ENCODE data around the gene TFCP2. TPM values are rescaled to one million over a fixed set of nuclear protein-coding genes. Genes with fewer than 3 reads are reported as not detected.
A peak's percentile ranks its signal among the peaks of the same experiment; 100 is the strongest.

TFCP2 gene
- total RNA-seq, 1 donor from 2014 or later: 15.5 TPM

- no peaks in the 10 kb centered on the region for H3K9me3 ChIP-seq
- H3K27ac ChIP-seq: no peak overlapping the region
- no peak for TF ChIP-seq POLR2AphosphoS5 (IDR thresholded peaks at IDR 0.05; ENCODE audit: insufficient read depth in 1 of 2, low read depth in 1 of 2)
- no peak for TF ChIP-seq POLR2A (IDR thresholded peaks at IDR 0.05)
- TF ChIP-seq CTCF (IDR thresholded peaks at IDR 0.05): no peak
- H3K4me3 ChIP-seq: no peak overlapping the region
- H3K36me3 ChIP-seq: no peaks in the 10 kb centered on the region
- H3K4me1 ChIP-seq: no peaks in the 10 kb centered on the region
- intact Hi-C loops (cut with DNase I): no loop called here
- no peaks in the 10 kb centered on the region for H3K27me3 ChIP-seq
- no peak for DNase-seq (ENCODE audit: extremely low spot score in 2 of 2)
Measured at GRCh38 chr12:51181558-51181957, 8.6 kb upstream of the TFCP2 start.

- TF ChIP-seq CTCF (IDR thresholded peaks at IDR 0.05): no peak
- TF ChIP-seq POLR2AphosphoS5 (IDR thresholded peaks at IDR 0.05; ENCODE audit: insufficient read depth in 1 of 2, low read depth in 1 of 2): no peak
- no peak for TF ChIP-seq POLR2A (IDR thresholded peaks at IDR 0.05)
- H3K27ac ChIP-seq: no peak overlapping the region
- H3K4me1 ChIP-seq: no peaks in the 10 kb centered on the region
- H3K27me3 ChIP-seq: no peaks in the 10 kb centered on the region
- no peaks in the 10 kb centered on the region for H3K36me3 ChIP-seq
- H3K4me3 ChIP-seq: no peak overlapping the region
- no peak for DNase-seq (ENCODE audit: extremely low spot score in 2 of 2)
- intact Hi-C loops (cut with DNase I): no loop called here
- no peaks in the 10 kb centered on the region for H3K9me3 ChIP-seq
Measured at GRCh38 chr12:51177897-51178296, 5.0 kb upstream of the TFCP2 start.

- no peak overlapping the region for H3K27ac ChIP-seq
- TF ChIP-seq POLR2A (IDR thresholded peaks at IDR 0.05): no peak
- no peak for TF ChIP-seq POLR2AphosphoS5 (IDR thresholded peaks at IDR 0.05; ENCODE audit: insufficient read depth in 1 of 2, low read depth in 1 of 2)
- no peak for TF ChIP-seq CTCF (IDR thresholded peaks at IDR 0.05)
- intact Hi-C loops (cut with DNase I): no loop called here
Measured at GRCh38 chr12:51174501-51174900, 1.6 kb upstream of the TFCP2 start.

GRCh38 chr12:51171884-51172514 lies 936 bp downstream of the TFCP2 start:
- no peaks in the 10 kb centered on the region for H3K36me3 ChIP-seq
- H3K27me3 ChIP-seq: no peaks in the 10 kb centered on the region
- TF ChIP-seq POLR2A (IDR thresholded peaks at IDR 0.05): no peak
- TF ChIP-seq CTCF (IDR thresholded peaks at IDR 0.05): no peak
- no peak for TF ChIP-seq POLR2AphosphoS5 (IDR thresholded peaks at IDR 0.05; ENCODE audit: insufficient read depth in 1 of 2, low read depth in 1 of 2)
- H3K27ac ChIP-seq: peak overlapping the region; percentile 97
- intact Hi-C loops (cut with DNase I): loop anchor here (2.0 kb wide), 1 partner anchor 45 kb away; no protein-coding TSS in a partner anchor
- peaks cover 21% of the 10 kb centered on the region for H3K4me1 ChIP-seq
- no peaks in the 10 kb centered on the region for H3K9me3 ChIP-seq
- DNase-seq (ENCODE audit: extremely low spot score in 2 of 2): no peak
- H3K4me3 ChIP-seq: peak overlapping the region; percentile 79 to 91

More at GRCh38 chr12:51174501-51174900, 1.6 kb upstream of the TFCP2 start:
- Histone ChIP-seq H3K4me3 (no peak overlapping the region), H3K9me3 (no peaks in the 10 kb centered on the region), H3K27me3 (no peaks in the 10 kb centered on the region), H3K36me3 (no peaks in the 10 kb centered on the region), H3K4me1 (peaks cover 21% of the 10 kb centered on the region)
- no peak for DNase-seq (ENCODE audit: extremely low spot score in 2 of 2)

GRCh38 chr12:51163795-51164194 lies 9.1 kb downstream of the TFCP2 start:
- Histone ChIP-seq H3K4me1 (no peaks in the 10 kb centered on the region), H3K27ac (no peak overlapping the region), H3K4me3 (no peak overlapping the region), H3K9me3 (no peaks in the 10 kb centered on the region), H3K27me3 (no peaks in the 10 kb centered on the region), H3K36me3 (no peaks in the 10 kb centered on the region)
- TF ChIP-seq POLR2AphosphoS5 (IDR thresholded peaks at IDR 0.05; ENCODE audit: insufficient read depth in 1 of 2, low read depth in 1 of 2) (no peak), POLR2A (IDR thresholded peaks at IDR 0.05) (no peak), CTCF (IDR thresholded peaks at IDR 0.05) (no peak)
- intact Hi-C loops (cut with DNase I): no loop called here
- no peak for DNase-seq (ENCODE audit: extremely low spot score in 2 of 2)
